CD4-positive, alpha-beta T cell treated with Interferon alpha-2 for 1 hour (primary cell): ENCODE data around the gene RACK1.

Experiments used
- DNase-seq, 2 donors: peaks; one replicate each; pipeline ENCODE4 v3.0.0-alpha.2; 2020 to 2022

The RACK1 gene

DNA sequence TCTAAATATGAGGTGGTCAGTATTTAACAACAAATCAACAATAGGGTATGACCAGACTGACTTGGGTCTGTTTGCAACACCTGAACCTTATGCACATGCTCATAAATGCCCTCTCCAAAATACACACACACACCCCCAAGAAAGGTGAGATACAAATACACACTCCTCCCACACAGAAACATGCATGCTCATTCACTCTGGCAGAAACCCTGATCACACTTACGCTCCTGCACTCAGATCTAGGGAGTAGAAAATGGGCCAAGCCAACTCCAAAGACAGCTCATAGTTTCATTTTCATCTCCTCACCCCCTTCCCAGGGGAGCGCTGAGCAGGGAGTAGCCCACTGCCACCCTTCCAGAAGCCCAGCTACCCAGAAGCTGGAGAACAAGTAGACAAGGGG is 50.0 kb downstream of the RACK1 start:
- no peak for DNase-seq

DNA sequence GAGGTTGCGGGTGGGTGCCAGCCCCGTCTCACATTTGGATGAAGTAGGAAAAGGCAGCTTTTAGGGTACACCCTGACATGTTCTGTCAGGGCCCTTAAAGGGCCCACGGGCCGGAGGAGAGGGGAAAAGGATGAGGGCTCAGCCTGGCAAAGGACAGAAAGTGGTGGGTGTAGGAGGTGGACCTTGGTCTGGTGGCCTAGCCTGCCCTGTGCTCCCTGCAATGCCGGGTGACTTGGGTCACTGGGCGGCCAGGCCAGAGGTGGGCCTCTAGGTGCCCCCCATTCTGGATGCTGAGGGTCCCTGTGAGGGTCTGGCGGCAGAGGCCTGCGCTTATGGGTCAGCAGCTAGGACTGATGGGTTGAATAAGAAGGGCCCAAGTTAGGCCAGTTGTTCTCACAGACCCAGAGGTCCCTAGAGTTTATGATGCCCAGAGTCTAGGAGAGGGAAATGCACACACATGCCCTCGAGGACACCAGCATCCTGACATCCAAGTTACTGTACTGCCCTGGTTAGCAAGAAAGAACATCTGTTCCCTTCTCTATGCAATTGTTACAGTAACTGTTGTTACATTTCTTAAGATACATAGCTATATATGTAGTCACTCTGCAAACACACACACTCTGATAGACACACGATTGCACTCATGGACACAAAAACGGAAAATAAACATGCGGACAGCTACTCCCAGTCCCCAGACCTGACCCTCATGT is 51.2 kb downstream of the RACK1 start:
- DNase-seq = no peak

DNA sequence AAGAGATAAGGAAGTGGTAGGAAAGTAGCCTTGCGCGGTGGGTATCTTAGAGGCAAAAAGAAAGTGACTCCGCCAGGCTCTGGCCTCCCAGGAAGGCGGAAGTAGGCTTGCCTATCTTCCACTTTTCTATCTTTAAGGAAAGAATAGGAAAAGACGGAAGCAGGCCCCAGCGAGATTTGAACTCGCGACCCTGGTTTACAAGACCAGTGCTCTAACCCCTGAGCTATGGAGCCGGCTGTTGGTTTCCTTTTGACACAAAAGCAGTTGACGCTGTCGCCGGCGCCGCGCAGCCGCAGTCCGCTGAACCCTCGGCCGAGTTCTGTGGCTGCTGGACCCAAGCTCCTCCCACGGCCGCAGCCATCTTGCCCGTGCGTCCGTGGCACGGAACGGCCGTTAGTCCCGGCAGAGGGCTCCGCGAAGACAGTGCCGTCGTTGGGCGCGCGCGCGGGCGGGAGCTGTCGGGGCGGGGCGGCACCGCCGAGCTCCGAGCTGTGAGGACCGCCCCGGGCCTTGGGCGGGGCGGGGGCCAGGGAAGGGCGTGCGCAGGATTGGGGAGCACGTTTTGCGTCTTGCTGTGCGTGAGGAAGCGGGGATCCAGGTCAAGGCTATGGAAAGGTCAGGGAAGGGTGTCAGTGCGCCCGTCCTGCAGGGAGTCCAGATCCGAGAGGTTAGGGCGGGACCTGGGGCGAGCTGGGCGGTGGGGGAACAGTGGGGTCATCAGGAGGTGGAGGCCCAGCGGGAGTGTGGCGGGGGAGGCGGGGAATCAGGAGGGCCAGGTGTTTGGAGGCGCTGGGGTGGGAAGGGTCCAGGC is 52.0 kb downstream of the RACK1 start:
- peak; percentile 97 to 98 for DNase-seq

DNA sequence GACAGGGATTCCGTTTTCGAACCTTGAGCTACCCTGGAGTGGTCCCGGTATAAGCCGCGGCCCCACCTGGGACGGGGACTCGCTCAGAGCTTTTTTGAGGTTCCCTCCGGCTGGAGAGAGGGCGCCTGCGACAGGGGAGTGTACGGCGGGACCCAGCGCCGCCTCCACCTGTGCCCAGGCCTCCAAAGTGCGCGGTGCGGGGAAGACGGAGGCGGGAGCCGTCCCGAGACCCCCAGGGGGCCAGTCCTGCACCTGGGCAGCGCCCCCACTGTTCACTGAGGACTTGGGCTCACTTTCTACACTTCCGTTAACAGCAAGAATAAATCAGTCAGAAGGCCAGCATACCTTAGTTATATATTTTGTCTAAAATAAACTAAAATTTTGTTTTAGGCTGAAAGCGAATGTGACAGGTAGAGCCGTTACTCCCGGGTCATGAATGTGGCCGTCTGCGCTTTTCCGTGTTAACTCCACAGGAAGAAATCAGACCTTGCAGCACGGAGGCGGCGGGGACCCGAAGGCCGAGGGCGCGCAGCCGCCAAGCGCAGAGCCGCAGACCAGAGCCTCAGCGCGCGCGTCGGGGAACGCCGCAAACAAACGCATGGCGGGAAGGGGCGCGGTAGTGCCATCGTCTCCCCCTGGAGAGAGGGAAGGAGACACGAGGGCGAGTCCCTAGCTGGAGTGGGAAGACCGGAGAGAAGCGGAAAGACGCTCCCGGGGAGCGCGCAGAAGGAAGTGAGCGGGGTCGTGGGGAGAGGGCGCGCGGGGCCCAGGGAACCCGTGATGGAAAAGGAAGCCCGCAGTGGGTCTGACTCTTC is 52.8 kb downstream of the RACK1 start:
- peak in 1 of 2 donors; percentile 59 for DNase-seq

DNA sequence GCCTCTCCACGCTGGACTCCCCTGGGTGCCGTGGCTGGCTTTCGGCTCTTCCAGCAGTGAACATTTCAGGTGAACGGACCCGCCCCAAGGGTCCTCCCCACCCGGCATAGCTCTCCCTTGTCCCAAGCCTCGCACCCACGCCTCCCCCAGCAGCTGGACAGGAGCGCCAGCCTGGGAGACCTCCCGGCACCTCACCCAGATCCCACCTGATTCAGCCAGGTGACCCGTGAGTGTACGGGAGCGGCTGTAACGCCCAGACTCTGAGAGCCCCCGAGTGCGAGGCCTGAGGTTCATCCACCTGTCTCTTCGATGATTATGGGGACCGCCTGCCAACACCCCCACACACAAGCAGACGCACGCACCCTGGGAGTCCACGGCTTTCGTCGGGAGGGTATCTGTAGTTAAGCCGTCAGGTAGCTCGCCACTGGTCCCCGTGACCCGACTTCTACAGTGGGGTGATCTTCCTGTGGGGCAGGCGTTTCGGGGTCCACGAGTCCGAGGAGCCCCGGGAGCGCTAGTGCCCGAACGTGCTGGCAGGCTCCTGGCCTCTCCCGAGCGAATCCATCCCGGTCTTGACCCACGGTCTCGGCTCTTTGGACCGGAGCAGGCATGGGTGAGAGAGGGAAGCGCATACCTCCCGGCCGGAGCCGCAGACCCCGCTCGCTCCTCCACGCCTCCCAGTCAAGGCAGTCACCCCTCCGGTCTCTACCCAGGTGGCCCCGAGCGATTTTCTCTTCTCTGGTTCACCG is 53.6 kb downstream of the RACK1 start:
- DNase-seq = peak in 1 of 2 donors; percentile 48

DNA sequence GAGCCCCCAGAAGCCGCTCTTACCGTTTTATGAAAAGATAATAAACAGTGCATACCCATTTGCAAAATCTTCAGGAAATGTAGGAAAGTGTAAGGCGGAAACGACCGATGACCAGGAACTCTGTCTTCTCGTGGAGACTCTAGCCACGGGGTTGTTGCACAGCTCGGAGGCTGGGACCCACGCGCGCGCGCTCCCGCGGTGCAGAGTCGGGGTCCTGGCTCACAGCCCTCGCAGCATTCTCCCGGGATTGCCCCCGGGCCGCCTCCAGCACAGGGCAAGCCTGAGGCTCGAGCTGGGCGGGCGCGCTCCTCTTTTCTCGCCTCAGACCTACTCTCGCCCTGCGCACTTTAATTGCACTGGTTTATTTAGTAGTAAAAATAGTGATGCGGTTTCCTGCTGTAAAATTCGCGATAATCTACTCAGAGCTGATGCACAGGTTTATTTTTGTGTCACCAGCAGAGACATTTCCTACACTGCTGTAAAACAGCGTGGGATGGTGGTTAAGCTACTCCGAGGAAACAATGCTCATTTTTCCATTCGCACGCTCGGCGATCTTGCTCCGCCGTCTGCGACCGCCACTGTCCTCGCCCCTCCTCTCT is 54.2 kb downstream of the RACK1 start:
- peak in 1 of 2 donors; percentile 73 for DNase-seq

DNA sequence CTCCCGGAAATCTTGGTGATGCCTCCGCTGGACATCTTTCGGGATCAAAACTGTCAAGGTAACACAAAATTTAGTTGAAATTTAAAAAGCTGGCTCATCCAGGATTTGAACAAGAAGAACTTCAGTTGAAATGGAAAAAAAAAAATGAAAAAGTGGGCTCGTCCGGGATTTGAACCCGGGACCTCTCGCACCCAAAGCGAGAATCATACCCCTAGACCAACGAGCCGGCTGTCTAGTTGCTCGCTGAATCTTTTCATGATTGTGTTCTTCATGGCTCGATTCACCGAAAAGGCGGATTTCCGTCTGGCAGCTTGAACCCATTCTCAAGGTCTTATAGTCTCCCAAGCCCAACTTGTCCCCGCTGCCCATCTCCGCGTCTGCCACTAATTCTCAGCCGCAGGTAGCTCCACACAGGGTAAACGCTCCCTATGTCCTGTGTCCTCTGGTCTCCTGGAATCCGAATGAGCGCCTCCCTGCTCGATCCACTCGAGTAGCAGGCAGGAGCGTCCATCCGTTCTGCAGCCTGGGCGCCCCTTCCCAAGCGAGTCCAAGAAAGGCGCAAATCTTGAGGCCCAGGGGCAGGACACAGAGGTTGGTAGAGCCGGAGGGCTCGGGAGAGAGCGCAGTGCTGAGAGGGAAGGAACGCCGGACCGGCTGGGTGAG is 54.9 kb downstream of the RACK1 start:
- peak; percentile 83 to 89 for DNase-seq

DNA sequence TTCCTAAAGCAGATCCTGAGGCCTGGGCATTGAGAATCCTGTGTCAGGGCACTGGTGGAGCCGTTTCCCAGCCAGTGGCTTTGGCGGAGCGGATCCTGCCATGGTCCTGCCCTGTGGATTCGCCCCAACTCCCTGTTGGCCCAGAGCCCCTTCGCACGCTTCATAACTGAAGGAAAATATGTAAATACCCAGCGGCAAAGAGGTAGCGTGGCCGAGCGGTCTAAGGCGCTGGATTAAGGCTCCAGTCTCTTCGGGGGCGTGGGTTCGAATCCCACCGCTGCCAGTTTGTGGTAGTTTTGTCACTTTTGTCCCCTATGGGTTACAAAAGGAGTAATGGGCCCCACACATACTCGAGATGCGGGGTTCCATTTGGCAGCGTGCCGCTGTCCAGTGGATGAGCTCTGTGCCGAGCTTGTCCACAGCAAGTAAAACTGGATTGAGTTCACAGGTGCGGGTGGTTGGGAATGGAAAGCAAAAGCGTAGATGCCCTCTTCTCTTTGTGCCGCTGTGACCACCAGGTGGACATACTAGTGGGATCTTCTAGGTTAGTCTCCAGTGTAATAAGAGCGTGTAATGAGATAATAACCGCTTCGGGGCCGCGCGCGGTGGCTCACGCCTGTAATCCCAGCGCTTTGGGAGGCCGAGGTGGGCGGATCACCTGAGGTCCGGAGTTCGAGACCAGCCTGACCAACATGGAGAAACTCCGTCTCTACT is 56.0 kb downstream of the RACK1 start:
- peak; percentile 62 to 69 for DNase-seq

DNA sequence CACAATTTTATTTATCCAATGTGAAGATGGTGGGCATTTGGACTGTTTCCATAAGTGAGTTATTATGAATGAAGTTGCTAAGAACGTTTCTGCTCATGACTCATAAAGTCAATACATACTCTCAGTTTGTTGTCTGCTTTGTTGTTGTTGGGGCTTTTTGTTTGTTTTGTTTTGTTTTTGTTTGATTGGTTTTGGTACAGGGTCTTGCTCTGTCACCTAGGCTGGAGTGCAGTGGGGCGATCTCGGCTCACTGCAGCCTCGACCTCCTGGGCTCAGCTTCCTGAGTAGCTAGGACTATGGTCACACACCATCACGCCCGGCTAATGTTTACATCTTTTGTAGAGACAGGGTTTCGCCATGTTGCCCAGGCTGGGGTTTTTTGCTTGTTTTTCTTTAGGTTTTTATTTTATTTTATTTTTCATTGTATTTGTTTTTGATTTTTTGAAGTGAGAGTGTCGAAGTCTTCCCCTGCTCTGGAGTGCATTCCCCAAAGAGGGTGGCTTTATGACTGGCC is 56.7 kb downstream of the RACK1 start:
- DNase-seq = peak in 1 of 2 donors; percentile 34
